Heart left ventricle (tissue), 16 donors: ENCODE measurements around the gene TXNDC15. TPM values are rescaled to one million over a fixed set of nuclear protein-coding genes. Genes with fewer than 3 reads are reported as not detected.

Experiments used
- ATAC-seq, 4 donors: fragments of 200-7000 bp; cut with Tn5 transposase; one replicate each; pipeline ENCODE4 v1.9.1; 2020 to 2022; ENCODE audit warnings: moderate library complexity in 4 of 4, mild to moderate bottlenecking in 3 of 4, moderate number of reproducible peaks in 1 of 4
- DNase-seq, 5 donors: peaks; one replicate each; pipeline ENCODE4 v3.0.0-alpha.2; 2020
- H3K27ac ChIP-seq, 12 donors: fragments of 200-600 bp; sonication (generic) in 4 of 12; one replicate each; pipeline versions ENCODE4 v1.5.0 to v1.8.0; 2016 to 2022; ENCODE audit warnings: mild to moderate bottlenecking in 2 of 12
- H3K27me3 ChIP-seq, 9 donors: fragments of 200-600 bp; sonication (generic) in 2 of 9; one replicate each; pipeline versions ENCODE4 v1.5.1 to v1.8.0; 2016 to 2022; ENCODE audit warnings: mild to moderate bottlenecking in 3 of 9
- H3K36me3 ChIP-seq, 9 donors: fragments of 200-600 bp; sonication (generic) in 2 of 9; one replicate each; pipeline versions ENCODE4 v1.5.0 to v1.8.0; 2018 to 2022; ENCODE audit warnings: mild to moderate bottlenecking in 2 of 9
- H3K4me1 ChIP-seq, 12 donors: fragments of 200-600 bp; sonication (generic) in 4 of 12; one replicate each; pipeline versions ENCODE4 v1.5.0 to v1.8.0; 2016 to 2022; ENCODE audit warnings: mild to moderate bottlenecking in 3 of 12
- H3K4me3 ChIP-seq, 12 donors: fragments of 200-600 bp; sonication (generic) in 4 of 12; one replicate each; pipeline versions ENCODE4 v1.5.0 to v1.8.0; 2017 to 2022; ENCODE audit warnings: mild to moderate bottlenecking in 9 of 12, moderate library complexity in 4 of 12
- H3K9me3 ChIP-seq, 12 donors: fragments of 200-600 bp; sonication (generic) in 4 of 12; one replicate each; pipeline versions ENCODE4 v1.5.0 to v1.8.0; 2016 to 2022; ENCODE audit warnings: mild to moderate bottlenecking in 1 of 12
- POLR2A ChIP-seq, 2 donors: fragments of 450-650 bp; IDR thresholded peaks; one replicate each; pipeline ENCODE4 v1.6.1; 2017; ENCODE audit warnings: antibody characterized with exemption in 2 of 2, mild to moderate bottlenecking in 2 of 2, moderate library complexity in 2 of 2
- WGBS, 4 donors: extraction: QIAGEN DNeasy Blood & Tissue Kit in 2 of 4; methylation state at CpG; one replicate each; pipeline versions ENCODE4 v1.1.5 to v1.1.7; 2013 to 2018; 5-methylcytosine and 5-hydroxymethylcytosine counted together
- intact Hi-C, 10 donors: fragments of 100-400 bp; cut with DNase I; formaldehyde crosslinking; loops; one replicate each; pipeline versions ENCODE4 v1.11.1 to v1.14.2; 2022
- polyA plus RNA-seq, 2 donors: library from polyadenylated mRNA; stranded (reverse); fragments of 200-250 nt; gene quantifications; one replicate each; pipeline ENCODE4 v1.2.3, GENCODE V29; 2013
- total RNA-seq, 9 donors: library from RNA; depleted of rRNA in 2 of 9; stranded (reverse); fragments of >200 nt in 2 of 9; fragmentation: NEBNext Ultra II Directional in 3 of 9; extraction: Animal tissue kit (Norgen Biotek cat#: 25700) in 3 of 9; gene quantifications; one replicate each; pipeline versions ENCODE4 v1.1.0 to v1.2.4, GENCODE V29; 2016 to 2023
- TF ChIP-seq, protein P1 (sequence below), 12 donors: fragments of 200-600 bp; sonication (generic) in 4 of 12; IDR thresholded peaks; one replicate each; pipeline versions ENCODE4 v1.5.0 to v1.8.0; 2018 to 2022; ENCODE audit warnings: antibody characterized with exemption in 12 of 12, mild to moderate bottlenecking in 5 of 12
- donor health status: ischemic (EF 13 %, LVEDD 7.1; RV severe dilation, severe dysfunction).
- donor health status: healthy with polysubstance abuse.
- donor health status: DM: no; HTN: yes; CAD: no.
- donor health status: DM: no; HTN: no; CAD: no.
- donor health status: ischemic (EF 25% LVEDD 6.9; RV normal size, moderate dysfunction).
- donor health status: ischemic (EF 25% LVEDD 5.7; RV mildly dilated, moderate dysfunction).
- donor health status: healthy.
- donor health status: DM: yes; HTN: yes; CAD: no.
- donor health status: ischemic (EF 35%, LVEDD 5.7; RV mildly dilated, moderate dysfunction).
- donor health status: nonischemic (EF 11% LVEDD 7.7; RV severe dilation, severe dysfunction).
- donor health status: DM: yes; HTN: yes; CAD: no.
- donor health status: PGD.
- donor health status: ischemic (EF 29% LVEDD 5.4; RV normal size, mild dysfunction).
- donor health status: nonischemic (EF 23%, LVEDD 6.1; RV moderate dilation, normal function).

The TXNDC15 gene
- total and polyA plus RNA-seq, 11 donors, result 38.4 to 129 (median 55.6) TPM

DNA sequence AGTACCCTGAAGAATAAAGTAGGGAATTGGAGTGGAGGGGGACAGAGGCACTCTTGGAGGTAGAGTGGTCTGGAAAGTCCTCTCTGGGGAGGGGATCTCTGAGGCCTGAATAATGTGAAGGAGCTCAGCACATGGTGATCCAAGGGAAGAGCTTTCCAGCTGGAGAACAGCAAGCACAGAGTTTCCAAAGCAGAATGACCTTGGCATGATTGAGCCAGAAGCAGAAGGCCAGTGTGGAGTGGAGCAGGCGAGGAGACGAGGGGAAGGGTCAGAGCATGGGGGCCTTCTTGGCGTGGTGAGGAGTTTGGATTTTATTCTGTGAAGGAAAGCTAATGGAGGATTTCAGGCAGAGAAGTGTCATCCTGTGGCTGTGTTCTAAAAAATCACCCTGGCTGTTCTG is 39.1 kb downstream of the TXNDC15 start:
- Histone ChIP-seq H3K4me1 (no peaks in the 10 kb centered on the region), H3K27ac (peak overlapping the region in 1 of 12 donors; percentile 0), H3K9me3 (no peaks in the 10 kb centered on the region), H3K36me3 (peaks cover 0 to 76% (median 54%) of the 10 kb centered on the region in 9 donors), H3K27me3 (no peaks in the 10 kb centered on the region), H3K4me3 (no peak overlapping the region)
- intact Hi-C loops, result loop anchor here in 2 of 10 donors (5.0 to 10.0 kb wide), 2 partner anchors 279 to 282 kb away; no protein-coding TSS in a partner anchor
- WGBS, 4 donors, result 61 to 90% (median 72%) methylated on average over 3 of the region's 3 CpGs
- TF ChIP-seq, protein P1, sequence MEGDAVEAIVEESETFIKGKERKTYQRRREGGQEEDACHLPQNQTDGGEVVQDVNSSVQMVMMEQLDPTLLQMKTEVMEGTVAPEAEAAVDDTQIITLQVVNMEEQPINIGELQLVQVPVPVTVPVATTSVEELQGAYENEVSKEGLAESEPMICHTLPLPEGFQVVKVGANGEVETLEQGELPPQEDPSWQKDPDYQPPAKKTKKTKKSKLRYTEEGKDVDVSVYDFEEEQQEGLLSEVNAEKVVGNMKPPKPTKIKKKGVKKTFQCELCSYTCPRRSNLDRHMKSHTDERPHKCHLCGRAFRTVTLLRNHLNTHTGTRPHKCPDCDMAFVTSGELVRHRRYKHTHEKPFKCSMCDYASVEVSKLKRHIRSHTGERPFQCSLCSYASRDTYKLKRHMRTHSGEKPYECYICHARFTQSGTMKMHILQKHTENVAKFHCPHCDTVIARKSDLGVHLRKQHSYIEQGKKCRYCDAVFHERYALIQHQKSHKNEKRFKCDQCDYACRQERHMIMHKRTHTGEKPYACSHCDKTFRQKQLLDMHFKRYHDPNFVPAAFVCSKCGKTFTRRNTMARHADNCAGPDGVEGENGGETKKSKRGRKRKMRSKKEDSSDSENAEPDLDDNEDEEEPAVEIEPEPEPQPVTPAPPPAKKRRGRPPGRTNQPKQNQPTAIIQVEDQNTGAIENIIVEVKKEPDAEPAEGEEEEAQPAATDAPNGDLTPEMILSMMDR (IDR thresholded peaks at IDR 0.05), result no peak
- ATAC-seq (peak in 3 of 4 donors; percentile 39 to 73 (median 44)), DNase-seq (no peak)

- DNase-seq (no peak), ATAC-seq (no peak)
- Histone ChIP-seq H3K9me3 (no peaks in the 10 kb centered on the region), H3K36me3 (peaks cover 0 to 82% (median 54%) of the 10 kb centered on the region in 9 donors), H3K4me3 (no peak overlapping the region), H3K27ac (no peak overlapping the region), H3K27me3 (no peaks in the 10 kb centered on the region), H3K4me1 (no peaks in the 10 kb centered on the region)
- intact Hi-C loops, result loop anchor here in 2 of 10 donors (5.0 to 10.0 kb wide), 2 partner anchors 279 to 281 kb away; no protein-coding TSS in a partner anchor
- 93 to 100% (median 99%) methylated on average over 1 of the region's 1 CpG for WGBS, 4 donors
- TF ChIP-seq POLR2A (IDR thresholded peaks at IDR 0.05), result no peak
- TF ChIP-seq, protein P1 (IDR thresholded peaks at IDR 0.05), result no peak
These were observed 39.6 kb downstream of the TXNDC15 start for GRCh38 chr5:134913795-134914194.

GRCh38 chr5:134917070-134917815 is 43.1 kb downstream of the TXNDC15 start:
- Histone ChIP-seq H3K9me3 (no peaks in the 10 kb centered on the region), H3K4me3 (no peak overlapping the region), H3K36me3 (peaks cover 0 to 71% (median 31%) of the 10 kb centered on the region in 9 donors), H3K27ac (no peak overlapping the region), H3K4me1 (no peaks in the 10 kb centered on the region), H3K27me3 (no peaks in the 10 kb centered on the region)
- no peak for ATAC-seq
- intact Hi-C loops, result loop anchor here in 1 of 10 donors (10.0 kb wide), 1 partner anchor 278 kb away; no protein-coding TSS in a partner anchor
- WGBS, 4 donors, result 91 to 95% (median 93%) methylated on average over 10 of the region's 10 CpGs
- TF ChIP-seq, protein P1 (IDR thresholded peaks at IDR 0.05), result peak in 4 of 12 donors; percentile 14 to 19 (median 18)
- TF ChIP-seq POLR2A (IDR thresholded peaks at IDR 0.05), result no peak
- DNase-seq, result no peak

- no peaks in the 10 kb centered on the region for H3K4me1 ChIP-seq
- no peak overlapping the region for H3K4me3 ChIP-seq
- H3K36me3 ChIP-seq, result peaks cover 0 to 57% (median 27%) of the 10 kb centered on the region in 9 donors
- DNase-seq, result no peak
- no peak overlapping the region for H3K27ac ChIP-seq
- H3K9me3 ChIP-seq, result no peaks in the 10 kb centered on the region
- no peak for ATAC-seq
- WGBS, 4 donors, result 85 to 94% (median 91%) methylated on average over 3 of the region's 3 CpGs
- no peaks in the 10 kb centered on the region for H3K27me3 ChIP-seq
- intact Hi-C loops, result loop anchor here in 1 of 10 donors (10.0 kb wide), 1 partner anchor 276 kb away; no protein-coding TSS in a partner anchor
- TF ChIP-seq POLR2A (IDR thresholded peaks at IDR 0.05), result no peak
- TF ChIP-seq, protein P1 (IDR thresholded peaks at IDR 0.05), result no peak
These were observed 44.7 kb downstream of the TXNDC15 start for GRCh38 chr5:134918861-134919260.
